Suprapubic skin (tissue), 4 donors: Measurements from ENCODE around the gene AHRR. TPM values are rescaled to one million over a fixed set of nuclear protein-coding genes. Genes with fewer than 3 reads are reported as not detected.

Experiments used
- DNase-seq, 2 donors: peaks; one replicate each; pipeline ENCODE4 v3.0.0-alpha.2; 2019; ENCODE audit warnings: low spot score in 2 of 2
- H3K27ac ChIP-seq: fragments of 200-600 bp; sonication (generic); one replicate; pipeline ENCODE4 v1.5.1; 2019
- H3K27me3 ChIP-seq: fragments of 200-600 bp; sonication (generic); one replicate; pipeline ENCODE4 v1.5.1; 2019
- H3K36me3 ChIP-seq: fragments of 200-600 bp; sonication (generic); one replicate; pipeline ENCODE4 v1.5.1; 2019
- H3K4me1 ChIP-seq: fragments of 200-600 bp; sonication (generic); one replicate; pipeline ENCODE4 v1.5.1; 2019
- H3K4me3 ChIP-seq: fragments of 200-600 bp; sonication (generic); one replicate; pipeline ENCODE4 v1.5.1; 2019; ENCODE audit warnings: mild to moderate bottlenecking
- H3K9me3 ChIP-seq: fragments of 200-600 bp; sonication (generic); one replicate; pipeline ENCODE4 v1.5.1; 2019
- EP300 ChIP-seq: sonication (generic); formaldehyde crosslinking; IDR thresholded peaks from one replicate; pipeline ENCODE4 v1.6.1; 2017; ENCODE audit warnings: antibody characterized with exemption
- POLR2A ChIP-seq, 2 donors: fragments of 450-650 bp; IDR thresholded peaks; one replicate each; pipeline ENCODE4 v1.6.1; 2017; ENCODE audit warnings: antibody characterized with exemption in 2 of 2, mild to moderate bottlenecking in 2 of 2, moderate library complexity in 2 of 2
- POLR2AphosphoS5 ChIP-seq, 3 donors: sonication (generic); formaldehyde crosslinking; IDR thresholded peaks; one replicate each; pipeline ENCODE4 v1.6.1; 2017; ENCODE audit warnings: antibody characterized with exemption in 3 of 3
- WGBS: methylation state at CpG from one replicate; pipeline ENCODE4 v1.1.5; 2018; 5-methylcytosine and 5-hydroxymethylcytosine counted together
- total RNA-seq, 4 donors: library from RNA; depleted of rRNA; stranded (reverse); fragments of >200 nt; gene quantifications; one replicate each; pipeline ENCODE4 v1.1.0, GENCODE V29; 2016
- TF ChIP-seq, protein P1 (sequence below), 2 donors: fragments of 200-600 bp in 1 of 2; fragments of 450-650 bp in 1 of 2; sonication (generic) in 1 of 2; IDR thresholded peaks; one replicate each; pipeline ENCODE4 v1.5.1; 2016 to 2019; ENCODE audit warnings: antibody characterized with exemption in 2 of 2, mild to moderate bottlenecking in 1 of 2, moderate library complexity in 1 of 2

Gene AHRR
- total RNA-seq, 4 donors from 2014 or later, result 3.0 to 10.7 (median 4.2) TPM

DNA sequence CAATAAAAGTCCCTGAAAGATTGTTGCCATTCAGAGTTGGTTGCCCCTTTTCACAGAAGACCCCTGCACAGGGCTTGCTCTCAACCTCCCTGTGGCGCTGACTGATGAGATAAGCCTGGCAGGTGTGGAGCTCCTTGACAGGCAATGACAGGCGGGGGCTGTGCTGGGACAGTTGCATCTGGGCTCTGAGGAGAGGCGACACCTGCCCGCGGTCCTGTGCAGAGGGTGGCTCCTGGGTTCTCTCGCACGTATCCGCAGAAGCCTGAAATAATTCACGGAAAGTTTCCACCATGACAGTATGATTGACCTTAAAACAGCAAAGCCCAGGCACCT is 101.7 kb downstream of the AHRR start:
- Histone ChIP-seq H3K36me3 (no peaks in the 10 kb centered on the region), H3K4me1 (no peaks in the 10 kb centered on the region), H3K27me3 (no peaks in the 10 kb centered on the region), H3K9me3 (no peaks in the 10 kb centered on the region), H3K4me3 (no peak overlapping the region), H3K27ac (no peak overlapping the region)
- TF ChIP-seq, protein P1, sequence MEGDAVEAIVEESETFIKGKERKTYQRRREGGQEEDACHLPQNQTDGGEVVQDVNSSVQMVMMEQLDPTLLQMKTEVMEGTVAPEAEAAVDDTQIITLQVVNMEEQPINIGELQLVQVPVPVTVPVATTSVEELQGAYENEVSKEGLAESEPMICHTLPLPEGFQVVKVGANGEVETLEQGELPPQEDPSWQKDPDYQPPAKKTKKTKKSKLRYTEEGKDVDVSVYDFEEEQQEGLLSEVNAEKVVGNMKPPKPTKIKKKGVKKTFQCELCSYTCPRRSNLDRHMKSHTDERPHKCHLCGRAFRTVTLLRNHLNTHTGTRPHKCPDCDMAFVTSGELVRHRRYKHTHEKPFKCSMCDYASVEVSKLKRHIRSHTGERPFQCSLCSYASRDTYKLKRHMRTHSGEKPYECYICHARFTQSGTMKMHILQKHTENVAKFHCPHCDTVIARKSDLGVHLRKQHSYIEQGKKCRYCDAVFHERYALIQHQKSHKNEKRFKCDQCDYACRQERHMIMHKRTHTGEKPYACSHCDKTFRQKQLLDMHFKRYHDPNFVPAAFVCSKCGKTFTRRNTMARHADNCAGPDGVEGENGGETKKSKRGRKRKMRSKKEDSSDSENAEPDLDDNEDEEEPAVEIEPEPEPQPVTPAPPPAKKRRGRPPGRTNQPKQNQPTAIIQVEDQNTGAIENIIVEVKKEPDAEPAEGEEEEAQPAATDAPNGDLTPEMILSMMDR (IDR thresholded peaks at IDR 0.05), result no peak
- no peak for TF ChIP-seq POLR2AphosphoS5 (IDR thresholded peaks at IDR 0.05)
- TF ChIP-seq EP300, result no peak
- TF ChIP-seq POLR2A (IDR thresholded peaks at IDR 0.05), result no peak
- DNase-seq, result peak in 1 of 2 donors; percentile 72
- 86% methylated on average over 9 of the region's 9 CpGs for WGBS

DNA sequence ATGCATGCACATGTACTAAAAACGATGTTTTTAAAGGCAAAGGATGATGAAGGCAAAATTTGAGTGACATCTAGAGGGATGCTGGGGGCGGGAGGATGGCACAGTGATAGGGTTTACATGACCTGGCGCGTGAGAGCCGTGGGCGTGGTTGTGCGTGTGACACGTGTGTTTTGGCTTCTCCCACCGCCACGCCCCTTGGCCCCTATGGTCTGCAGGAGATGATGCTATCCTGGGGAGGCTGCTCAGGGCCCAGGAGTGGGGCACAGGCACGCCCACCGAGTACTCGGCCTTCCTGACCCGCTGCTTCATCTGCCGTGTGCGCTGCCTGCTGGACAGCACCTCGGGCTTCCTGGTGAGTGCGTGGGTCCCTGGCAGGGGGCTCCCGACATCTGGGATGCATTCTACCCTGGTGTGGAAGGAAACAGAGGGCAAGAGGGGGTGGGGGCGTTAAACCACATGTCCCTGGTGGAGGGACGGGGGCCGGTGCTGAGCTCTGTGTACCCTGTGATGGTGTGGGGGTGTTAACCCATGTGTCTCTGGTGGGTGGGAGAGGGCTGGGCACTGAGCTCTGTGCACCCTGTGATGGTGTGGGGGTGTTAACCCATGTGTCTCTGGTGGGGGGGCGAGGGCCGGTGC is 102.2 kb downstream of the AHRR start:
- TF ChIP-seq POLR2A (IDR thresholded peaks at IDR 0.05) (no peak), EP300 (no peak)
- TF ChIP-seq, protein P1 (IDR thresholded peaks at IDR 0.05), result no peak
- Histone ChIP-seq H3K4me3 (no peak overlapping the region), H3K4me1 (no peaks in the 10 kb centered on the region), H3K36me3 (no peaks in the 10 kb centered on the region), H3K9me3 (no peaks in the 10 kb centered on the region), H3K27me3 (no peaks in the 10 kb centered on the region), H3K27ac (no peak overlapping the region)
- 54% methylated on average over 18 of the region's 24 CpGs for WGBS
- peak in 1 of 2 donors; percentile 72 for DNase-seq

DNA sequence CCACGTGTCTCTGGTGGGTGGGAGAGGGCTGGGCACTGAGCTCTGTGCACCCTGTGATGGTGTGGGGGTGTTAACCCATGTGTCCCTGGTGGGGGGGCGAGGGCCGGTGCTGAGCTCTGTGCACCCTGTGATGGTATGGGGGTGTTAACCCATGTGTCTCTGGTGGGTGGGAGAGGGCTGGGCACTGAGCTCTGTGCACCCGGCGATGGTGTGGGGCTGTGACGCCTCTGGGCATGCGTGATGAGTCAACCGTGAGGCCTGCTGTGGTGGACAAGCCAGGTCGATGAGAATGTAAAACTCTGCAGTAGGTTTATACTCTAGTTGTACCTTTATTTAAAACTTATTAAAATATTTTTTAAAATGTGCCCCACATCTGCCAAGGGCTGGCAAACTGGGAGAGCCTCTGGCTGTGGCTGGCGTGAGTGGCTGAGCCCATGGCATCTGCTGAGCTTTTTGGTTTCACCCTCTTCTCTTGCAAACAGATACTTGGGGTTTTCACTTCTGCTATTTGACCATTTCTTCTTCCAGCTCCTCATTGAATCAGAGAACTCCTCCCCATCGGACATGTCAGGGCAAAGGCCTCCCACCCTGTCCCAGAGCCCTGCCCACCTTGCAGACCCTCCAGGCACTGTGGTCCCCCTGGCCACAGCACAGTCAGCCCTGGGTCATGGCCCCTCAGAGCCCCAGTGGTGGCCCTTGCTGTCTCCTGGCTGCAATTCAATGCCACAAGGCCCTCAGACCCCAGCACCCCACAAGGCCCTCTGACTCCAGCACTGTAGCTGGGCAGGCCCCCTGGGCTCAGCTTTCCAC is 103.0 kb downstream of the AHRR start:
- Histone ChIP-seq H3K4me1 (peaks cover 3% of the 10 kb centered on the region), H3K36me3 (no peaks in the 10 kb centered on the region), H3K27me3 (no peaks in the 10 kb centered on the region), H3K27ac (no peak overlapping the region), H3K4me3 (no peak overlapping the region), H3K9me3 (no peaks in the 10 kb centered on the region)
- no peak for DNase-seq
- 68% methylated on average over 11 of the region's 11 CpGs for WGBS
- TF ChIP-seq POLR2AphosphoS5 (IDR thresholded peaks at IDR 0.05) (no peak), POLR2A (IDR thresholded peaks at IDR 0.05) (no peak)

DNA sequence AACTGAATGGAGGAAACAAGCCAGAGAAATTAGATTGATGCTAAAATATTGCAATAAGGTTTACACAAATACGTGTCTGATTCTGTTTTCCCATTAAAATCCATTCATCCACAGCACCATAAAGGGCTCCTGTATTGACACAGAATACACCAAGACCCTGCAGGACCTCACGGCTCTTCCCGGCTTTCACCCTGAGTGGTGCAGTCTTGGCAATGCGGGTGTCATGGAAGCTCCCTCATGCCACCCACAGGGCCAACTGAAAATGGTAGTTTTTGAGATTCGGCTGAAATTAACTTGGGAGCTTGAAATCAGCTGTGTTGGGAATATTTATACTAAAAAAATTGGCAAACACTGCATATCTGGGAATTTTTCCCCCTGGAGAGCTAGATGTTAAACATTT is 104.2 kb downstream of the AHRR start:
- Histone ChIP-seq H3K4me1 (peaks cover 16% of the 10 kb centered on the region), H3K27me3 (no peaks in the 10 kb centered on the region)
- 63% methylated on average over 5 of the region's 5 CpGs for WGBS

DNA sequence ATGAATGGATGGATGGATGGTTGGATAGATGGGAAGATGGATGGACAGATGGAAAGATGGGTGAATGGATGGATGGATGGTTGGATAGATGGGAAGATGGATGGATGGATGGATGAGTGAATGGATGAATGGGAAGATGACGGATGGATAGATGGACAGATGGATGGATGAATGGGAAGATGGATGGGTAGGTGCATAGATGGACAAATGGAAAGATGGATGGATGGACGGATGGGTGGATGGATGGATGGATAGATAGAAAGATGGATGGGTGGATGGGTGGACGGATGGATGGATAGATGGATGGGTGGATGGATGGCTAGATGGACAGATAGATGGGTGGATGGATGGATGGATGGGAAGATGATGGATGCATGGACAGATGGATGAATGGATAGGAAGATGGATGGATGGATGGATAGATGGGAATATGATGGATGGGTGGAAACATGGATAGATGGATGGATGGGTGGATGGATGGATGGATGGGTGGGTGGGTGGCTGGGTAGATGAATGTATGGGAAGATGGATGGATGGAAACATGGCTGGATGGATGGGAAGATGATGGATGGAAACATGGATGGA is 105.0 kb downstream of the AHRR start:
- H3K36me3 ChIP-seq, result no peaks in the 10 kb centered on the region

More for the DNA sequence above, 104.2 kb downstream of the AHRR start:
- no peak overlapping the region for H3K27ac ChIP-seq
- no peak for TF ChIP-seq POLR2A (IDR thresholded peaks at IDR 0.05)
- TF ChIP-seq, protein P1 (IDR thresholded peaks at IDR 0.05), result no peak
- TF ChIP-seq EP300, result no peak
- TF ChIP-seq POLR2AphosphoS5 (IDR thresholded peaks at IDR 0.05), result no peak
- no peaks in the 10 kb centered on the region for H3K9me3 ChIP-seq
- DNase-seq, result no peak
- no peak overlapping the region for H3K4me3 ChIP-seq
- H3K36me3 ChIP-seq, result no peaks in the 10 kb centered on the region

More for the DNA sequence above, 105.0 kb downstream of the AHRR start:
- no peaks in the 10 kb centered on the region for H3K9me3 ChIP-seq
- DNase-seq, result no peak
- H3K4me1 ChIP-seq, result peaks cover 18% of the 10 kb centered on the region
- H3K27ac ChIP-seq, result no peak overlapping the region
- no peak overlapping the region for H3K4me3 ChIP-seq
- H3K27me3 ChIP-seq, result no peaks in the 10 kb centered on the region
- TF ChIP-seq, protein P1 (IDR thresholded peaks at IDR 0.05), result no peak
- TF ChIP-seq EP300 (no peak), POLR2AphosphoS5 (IDR thresholded peaks at IDR 0.05) (no peak), POLR2A (IDR thresholded peaks at IDR 0.05) (no peak)
- 72% methylated on average over 3 of the region's 3 CpGs for WGBS
